ENCODE results near the gene SCLY.

The SCLY gene

DNA sequence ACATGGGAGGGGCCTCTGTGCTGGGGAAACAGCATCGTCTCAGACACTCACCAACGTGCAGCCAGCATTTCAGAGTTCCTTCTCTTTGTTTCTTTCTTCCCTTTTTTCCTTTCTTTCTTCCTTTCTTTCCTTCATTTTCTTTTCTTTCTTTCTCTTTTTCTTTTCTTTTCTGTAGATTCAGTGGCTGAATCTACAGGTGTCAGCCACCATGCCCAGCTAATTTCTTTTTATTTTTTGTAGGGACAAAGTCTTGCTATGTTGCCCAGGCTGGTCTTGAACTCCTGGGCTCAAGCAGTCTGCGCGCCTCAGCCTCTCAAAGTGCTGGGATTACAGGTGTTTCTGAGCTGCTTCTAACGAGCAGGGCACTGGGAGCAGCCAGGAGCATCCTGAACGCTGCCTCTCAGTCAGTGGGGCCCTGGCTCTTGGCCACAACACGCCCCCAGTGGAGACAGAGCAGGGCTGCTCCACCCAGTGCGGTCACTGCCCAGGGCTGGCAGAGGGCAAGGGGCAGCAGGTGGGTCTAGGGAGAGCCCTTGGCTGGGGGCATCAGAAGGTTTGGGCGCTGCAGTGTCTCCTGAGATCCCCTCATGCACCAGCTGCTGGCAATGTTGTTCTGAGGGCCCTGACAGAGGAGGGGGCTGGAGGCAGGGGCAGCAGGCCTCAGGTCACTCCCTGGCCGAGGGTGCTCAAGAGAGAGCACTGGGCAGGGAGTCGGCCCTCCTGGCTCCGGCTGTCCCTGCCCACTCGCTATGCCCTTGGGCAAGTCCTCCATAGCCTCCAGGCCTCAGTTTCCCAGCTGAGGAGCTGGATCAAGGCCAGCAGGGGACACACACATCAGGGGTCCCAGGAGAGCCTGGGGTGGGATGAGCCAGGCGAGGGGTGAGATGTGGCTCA is 72.9 kb downstream of the SCLY start:
- Histone ChIP-seq H3K4me2 (ENCODE audit: low read length) (no peak overlapping the region), H2AFZ (no peak overlapping the region), H3K36me3 (ENCODE audit: control insufficient read depth, insufficient read depth, low read length) (no peaks in the 10 kb centered on the region), H3K4me3 (ENCODE audit: low read depth, low read length) (no peak overlapping the region), H3K27me3 (ENCODE audit: control insufficient read depth, insufficient read depth, low read length) (no peaks in the 10 kb centered on the region), H3K9me3 (ENCODE audit: control insufficient read depth, low read length) (no peaks in the 10 kb centered on the region), H3K27ac (no peak overlapping the region), H3K4me1 (no peaks in the 10 kb centered on the region), H3K9ac (no peak overlapping the region), H3K79me2 (no peaks in the 10 kb centered on the region)
- TF ChIP-seq CTCF (IDR thresholded peaks at IDR 0.05) = no peak

GRCh38 chr2:238134393-238134785 is 73.6 kb downstream of the SCLY start:
- Histone ChIP-seq H3K27ac (no peak overlapping the region), H2AFZ (no peak overlapping the region), H3K4me3 (ENCODE audit: low read depth, low read length) (no peak overlapping the region), H3K9me3 (ENCODE audit: control insufficient read depth, low read length) (no peaks in the 10 kb centered on the region), H3K79me2 (no peaks in the 10 kb centered on the region), H3K36me3 (ENCODE audit: control insufficient read depth, insufficient read depth, low read length) (no peaks in the 10 kb centered on the region), H3K9ac (no peak overlapping the region), H3K27me3 (ENCODE audit: control insufficient read depth, insufficient read depth, low read length) (no peaks in the 10 kb centered on the region), H3K4me1 (no peaks in the 10 kb centered on the region), H3K4me2 (ENCODE audit: low read length) (no peak overlapping the region)
- TF ChIP-seq CTCF (IDR thresholded peaks at IDR 0.05) = no peak

DNA sequence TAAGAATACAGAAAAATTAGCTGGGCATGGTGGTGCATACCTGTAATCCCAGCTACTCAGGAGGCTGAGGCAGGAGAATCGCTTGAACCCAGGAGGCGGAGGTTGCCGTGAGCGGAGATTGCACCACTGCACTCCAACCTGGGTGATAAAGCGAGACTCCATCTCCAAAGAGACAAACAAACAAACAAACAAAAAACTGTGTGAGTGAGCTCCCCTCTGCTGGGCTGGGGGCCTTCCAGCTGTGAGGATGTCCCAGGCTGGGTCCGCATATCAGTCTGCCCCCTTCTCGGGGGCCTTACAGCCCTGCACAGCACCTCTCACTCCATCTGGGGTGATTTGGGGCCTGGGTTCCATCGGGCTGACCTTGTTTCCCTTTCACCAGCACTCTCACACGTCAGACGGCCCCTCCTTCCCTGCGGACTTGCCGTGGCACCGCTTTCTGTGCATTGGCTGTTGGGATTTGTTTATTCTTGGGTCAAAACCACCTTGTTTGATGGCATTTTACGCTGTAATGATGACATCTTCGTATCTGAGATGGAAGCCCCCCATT is 74.9 kb downstream of the SCLY start:
- H2AFZ ChIP-seq = no peak overlapping the region
- no peaks in the 10 kb centered on the region for H3K9me3 ChIP-seq (ENCODE audit: control insufficient read depth, low read length)
- no peak overlapping the region for H3K9ac ChIP-seq
- H3K36me3 ChIP-seq (ENCODE audit: control insufficient read depth, insufficient read depth, low read length) = no peaks in the 10 kb centered on the region
- no peak overlapping the region for H3K4me3 ChIP-seq (ENCODE audit: low read depth, low read length)
- no peaks in the 10 kb centered on the region for H3K79me2 ChIP-seq
- H3K4me1 ChIP-seq = no peaks in the 10 kb centered on the region
- no peak overlapping the region for H3K27ac ChIP-seq
- no peak overlapping the region for H3K4me2 ChIP-seq (ENCODE audit: low read length)
- no peaks in the 10 kb centered on the region for H3K27me3 ChIP-seq (ENCODE audit: control insufficient read depth, insufficient read depth, low read length)
- TF ChIP-seq CTCF (IDR thresholded peaks at IDR 0.05) = no peak

- no peaks in the 10 kb centered on the region for H3K4me1 ChIP-seq
- H3K9me3 ChIP-seq (ENCODE audit: control insufficient read depth, low read length) = no peaks in the 10 kb centered on the region
- H3K27ac ChIP-seq = no peak overlapping the region
- no peak overlapping the region for H3K9ac ChIP-seq
- no peak overlapping the region for H2AFZ ChIP-seq
- no peaks in the 10 kb centered on the region for H3K27me3 ChIP-seq (ENCODE audit: control insufficient read depth, insufficient read depth, low read length)
- TF ChIP-seq CTCF (IDR thresholded peaks at IDR 0.05) = no peak
- H3K4me3 ChIP-seq (ENCODE audit: low read depth, low read length) = no peak overlapping the region
- no peak overlapping the region for H3K4me2 ChIP-seq (ENCODE audit: low read length)
- no peaks in the 10 kb centered on the region for H3K79me2 ChIP-seq
- no peaks in the 10 kb centered on the region for H3K36me3 ChIP-seq (ENCODE audit: control insufficient read depth, insufficient read depth, low read length)
These were observed 76.2 kb downstream of the SCLY start for GRCh38 chr2:238136820-238137537.
